Measurements from ENCODE around the gene ADNP2. TPM values are rescaled to one million over a fixed set of nuclear protein-coding genes. Genes with fewer than 3 reads are reported as not detected.
A peak's percentile ranks its signal among the peaks of the same experiment; 100 is the strongest.

The ADNP2 gene
- total RNA-seq, 4 donors from 2014 or later = 16.4 to 28.4 (median 17.8) TPM

DNA sequence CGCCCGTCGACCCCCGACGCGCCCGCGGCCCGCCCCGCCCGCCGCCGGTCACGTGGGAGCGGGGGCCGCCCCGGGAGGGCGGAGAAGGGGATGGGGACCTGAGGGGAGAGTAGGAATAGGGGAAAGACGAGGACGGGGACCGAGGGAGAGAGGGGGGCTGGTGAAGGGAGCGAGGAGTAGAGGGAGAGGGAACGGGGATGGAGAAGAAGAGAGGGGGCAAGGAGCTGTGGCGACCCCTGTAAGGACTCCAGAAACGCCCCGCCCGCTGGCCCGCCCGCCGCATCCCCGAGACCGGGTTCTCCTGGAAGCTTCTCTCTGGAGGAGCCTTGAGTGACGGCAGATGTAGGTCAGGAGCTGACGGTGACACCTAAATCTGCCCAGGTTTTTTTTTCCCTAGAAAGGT, 615 bp downstream of the ADNP2 start:
- TF ChIP-seq, protein P1, sequence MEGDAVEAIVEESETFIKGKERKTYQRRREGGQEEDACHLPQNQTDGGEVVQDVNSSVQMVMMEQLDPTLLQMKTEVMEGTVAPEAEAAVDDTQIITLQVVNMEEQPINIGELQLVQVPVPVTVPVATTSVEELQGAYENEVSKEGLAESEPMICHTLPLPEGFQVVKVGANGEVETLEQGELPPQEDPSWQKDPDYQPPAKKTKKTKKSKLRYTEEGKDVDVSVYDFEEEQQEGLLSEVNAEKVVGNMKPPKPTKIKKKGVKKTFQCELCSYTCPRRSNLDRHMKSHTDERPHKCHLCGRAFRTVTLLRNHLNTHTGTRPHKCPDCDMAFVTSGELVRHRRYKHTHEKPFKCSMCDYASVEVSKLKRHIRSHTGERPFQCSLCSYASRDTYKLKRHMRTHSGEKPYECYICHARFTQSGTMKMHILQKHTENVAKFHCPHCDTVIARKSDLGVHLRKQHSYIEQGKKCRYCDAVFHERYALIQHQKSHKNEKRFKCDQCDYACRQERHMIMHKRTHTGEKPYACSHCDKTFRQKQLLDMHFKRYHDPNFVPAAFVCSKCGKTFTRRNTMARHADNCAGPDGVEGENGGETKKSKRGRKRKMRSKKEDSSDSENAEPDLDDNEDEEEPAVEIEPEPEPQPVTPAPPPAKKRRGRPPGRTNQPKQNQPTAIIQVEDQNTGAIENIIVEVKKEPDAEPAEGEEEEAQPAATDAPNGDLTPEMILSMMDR (IDR thresholded peaks at IDR 0.05) = no peak
- no peak for TF ChIP-seq POLR2A (IDR thresholded peaks at IDR 0.05)
- intact Hi-C loops (cut with DNase I) = no loop called here

DNA sequence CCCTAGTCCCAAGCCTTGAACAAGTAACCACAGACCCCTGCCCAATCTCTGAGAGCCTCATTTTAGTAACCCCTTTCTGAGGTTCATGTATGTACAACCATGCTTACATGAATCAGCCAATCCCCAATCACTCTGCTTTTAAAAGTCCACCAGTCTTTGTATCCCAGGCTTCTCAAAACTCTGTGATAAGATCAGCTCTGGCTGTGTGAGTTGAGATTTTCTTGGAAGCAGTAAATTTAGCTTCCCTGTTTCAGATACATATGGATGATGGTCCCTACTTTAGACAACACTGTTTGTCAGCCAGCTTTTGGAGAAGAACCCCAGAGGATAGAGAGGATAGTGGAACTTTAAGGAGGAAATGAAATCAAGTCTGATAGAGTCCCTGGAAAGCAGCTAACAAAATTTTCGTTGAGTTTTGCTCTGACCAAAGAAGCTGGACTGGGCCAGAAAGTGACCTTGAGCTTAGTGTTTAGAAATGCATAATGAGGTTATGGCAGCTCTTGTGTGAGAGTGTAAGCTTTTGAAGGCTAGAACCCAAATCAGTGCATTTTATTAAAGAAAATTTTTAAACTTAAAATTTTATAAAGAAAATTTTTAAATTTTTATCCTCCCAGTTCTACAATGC, 3.7 kb downstream of the ADNP2 start:
- no peak overlapping the region for H3K27ac ChIP-seq
- 32 to 38% methylated on average over 1 of the region's 1 CpG for WGBS, 2 donors
- TF ChIP-seq, protein P1 (IDR thresholded peaks at IDR 0.05) = no peak
- TF ChIP-seq POLR2A (IDR thresholded peaks at IDR 0.05) = no peak
- no peak overlapping the region for H3K4me3 ChIP-seq (replicated peaks in 1 of 3)
- H3K4me1 ChIP-seq = peaks cover 9 to 13% of the 10 kb centered on the region in 2 donors
- H3K9me3 ChIP-seq = no peaks in the 10 kb centered on the region
- H3K27me3 ChIP-seq = no peaks in the 10 kb centered on the region
- intact Hi-C loops (cut with DNase I) = no loop called here
- no peak for DNase-seq
- no peaks in the 10 kb centered on the region for H3K36me3 ChIP-seq

More for the DNA sequence above, 615 bp downstream of the ADNP2 start:
- Histone ChIP-seq H3K27me3 (no peaks in the 10 kb centered on the region), H3K9me3 (no peaks in the 10 kb centered on the region), H3K4me3 (replicated peaks in 1 of 3) (peak overlapping the region; percentile 8 to 52 (median 42)), H3K27ac (peak overlapping the region; percentile 8 to 91 (median 62)), H3K4me1 (peaks cover 9 to 13% of the 10 kb centered on the region in 2 donors), H3K36me3 (no peaks in the 10 kb centered on the region)
- WGBS, 2 donors = 0 to 1% methylated on average over 25 to 33 of the region's 34 CpGs
- peak; percentile 31 to 32 for DNase-seq

DNA sequence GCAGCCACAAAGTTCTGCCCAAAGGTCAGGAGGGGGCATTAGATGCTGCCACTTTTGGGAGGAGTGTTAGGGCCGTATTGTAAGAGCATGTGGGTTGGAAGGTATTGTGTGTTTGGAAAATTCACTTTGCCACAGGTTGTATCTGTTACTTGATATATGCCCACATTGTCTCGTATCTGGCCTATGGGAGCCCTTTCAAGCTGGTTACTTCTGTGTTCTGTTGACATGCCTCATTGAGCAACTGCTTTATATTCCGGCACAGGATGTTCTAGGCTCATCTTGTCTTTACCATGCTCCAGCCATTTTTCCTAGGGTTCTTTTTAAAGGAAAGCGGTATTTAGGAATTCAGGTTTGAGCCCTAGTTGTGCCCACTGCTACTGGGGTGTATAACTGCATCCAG, 6.0 kb downstream of the ADNP2 start:
- WGBS, 2 donors = 92 to 96% methylated on average over 4 of the region's 4 CpGs
- TF ChIP-seq POLR2A (IDR thresholded peaks at IDR 0.05) = no peak
- TF ChIP-seq, protein P1 (IDR thresholded peaks at IDR 0.05) = no peak
- H3K36me3 ChIP-seq = peaks cover 0 to 5% of the 10 kb centered on the region in 2 donors
- no peaks in the 10 kb centered on the region for H3K9me3 ChIP-seq
- DNase-seq = no peak
- no peak overlapping the region for H3K4me3 ChIP-seq (replicated peaks in 1 of 3)
- H3K27me3 ChIP-seq = no peaks in the 10 kb centered on the region
- no peak overlapping the region for H3K27ac ChIP-seq
- intact Hi-C loops (cut with DNase I) = no loop called here
- H3K4me1 ChIP-seq = peaks cover 8 to 12% of the 10 kb centered on the region in 2 donors

DNA sequence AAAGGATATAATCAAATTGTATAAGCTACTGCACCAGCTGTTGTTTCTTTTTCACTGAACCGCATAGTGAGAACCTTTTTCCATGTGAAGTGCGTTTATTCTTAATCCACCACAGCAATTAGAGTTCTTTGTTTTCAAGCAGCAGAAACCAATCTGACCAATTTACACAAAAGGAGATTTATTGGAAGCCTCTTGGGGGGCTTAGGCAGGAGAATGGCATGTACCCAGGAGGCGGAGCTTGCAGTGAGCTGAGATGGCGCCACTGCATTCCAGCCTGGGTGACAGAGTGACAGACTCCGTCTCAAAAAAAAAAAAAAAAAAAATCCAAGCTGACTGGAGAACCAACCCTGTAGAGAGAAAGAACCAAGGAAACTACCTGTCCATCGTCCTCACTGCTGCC, 10.0 kb downstream of the ADNP2 start:
- WGBS, 2 donors = 90% methylated on average over 6 of the region's 6 CpGs

DNA sequence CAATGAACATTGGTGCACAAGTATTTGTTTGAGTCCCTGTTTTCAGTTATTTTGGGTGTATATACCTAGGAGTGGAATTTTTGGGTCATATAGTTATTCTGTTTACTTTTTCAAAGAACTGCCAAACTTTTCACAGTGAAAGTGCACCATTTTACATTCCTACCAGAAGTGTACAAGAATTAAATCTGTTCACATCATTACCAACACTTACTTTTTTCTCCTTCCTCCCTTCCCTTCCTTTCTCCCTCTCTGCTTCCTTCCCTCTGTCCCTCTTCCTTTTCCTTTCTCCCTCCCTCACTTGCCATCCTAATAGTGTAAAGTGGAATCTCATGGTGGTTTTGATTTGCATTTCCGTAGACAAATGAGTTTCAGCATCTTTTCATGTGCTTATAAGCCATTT, 11.9 kb downstream of the ADNP2 start:
- Histone ChIP-seq H3K4me3 (replicated peaks in 1 of 3) (no peak overlapping the region), H3K36me3 (peaks cover 0 to 5% of the 10 kb centered on the region in 2 donors), H3K27me3 (no peaks in the 10 kb centered on the region), H3K9me3 (no peaks in the 10 kb centered on the region), H3K4me1 (no peaks in the 10 kb centered on the region), H3K27ac (no peak overlapping the region)
- 96% methylated on average over 1 of the region's 1 CpG; no CpG with 5 or more reads in 1 of the 2 donors for WGBS, 2 donors
- TF ChIP-seq POLR2A (IDR thresholded peaks at IDR 0.05) = no peak
- TF ChIP-seq, protein P1 (IDR thresholded peaks at IDR 0.05) = no peak
- intact Hi-C loops (cut with DNase I) = no loop called here
- DNase-seq = no peak

More for the DNA sequence above, 10.0 kb downstream of the ADNP2 start:
- Histone ChIP-seq H3K9me3 (no peaks in the 10 kb centered on the region), H3K27me3 (no peaks in the 10 kb centered on the region), H3K4me3 (replicated peaks in 1 of 3) (no peak overlapping the region), H3K4me1 (no peaks in the 10 kb centered on the region), H3K27ac (no peak overlapping the region), H3K36me3 (peaks cover 0 to 5% of the 10 kb centered on the region in 2 donors)
- intact Hi-C loops (cut with DNase I) = no loop called here
- TF ChIP-seq, protein P1 (IDR thresholded peaks at IDR 0.05) = no peak
- TF ChIP-seq POLR2A (IDR thresholded peaks at IDR 0.05) = no peak
- no peak for DNase-seq
